ENCODE measurements around the gene SLC2A9. TPM values are rescaled to one million over a fixed set of nuclear protein-coding genes. Genes with fewer than 3 reads are reported as not detected.

The SLC2A9 gene
- total and polyA plus RNA-seq, 2 of the 4 experiments (the other 2 are of a cell fraction) = 0.72 to 2.1 TPM

- Histone ChIP-seq H4K20me1 (ENCODE audit: insufficient read depth, low read length) (no peaks in the 10 kb centered on the region), H3K14ac (replicated peaks; ENCODE audit: low read depth, low read length) (no peak overlapping the region), H3K36me3 (ENCODE audit: control insufficient read depth, insufficient read depth, low read length) (no peaks in the 10 kb centered on the region), H3K27ac (ENCODE audit: insufficient read depth, low read length) (no peak overlapping the region), H2AFZ (replicated peaks; ENCODE audit: low read length, poor library complexity) (no peak overlapping the region), H3K9ac (ENCODE audit: low read depth, low read length) (no peak overlapping the region), H3K23ac (ENCODE audit: low read depth, low read length) (no peak overlapping the region), H2AK5ac (ENCODE audit: low read depth, low read length) (no peak overlapping the region), H4K5ac (ENCODE audit: low read depth, low read length) (no peak overlapping the region), H2BK15ac (ENCODE audit: low read depth, low read length) (no peak overlapping the region), H2AK9ac (replicated peaks; ENCODE audit: low read depth, low read length, poor library complexity) (no peak overlapping the region), H3K4me2 (ENCODE audit: low read depth, low read length) (no peak overlapping the region), H3K27me3 (ENCODE audit: control insufficient read depth, insufficient read depth, low read length) (no peaks in the 10 kb centered on the region), H2BK120ac (ENCODE audit: low read depth, low read length) (no peak overlapping the region), H3K79me1 (ENCODE audit: low read depth in 1 of 2, low read length in 2 of 2) (no peaks in the 10 kb centered on the region), H3K9me3 (ENCODE audit: control insufficient read depth, insufficient read depth, low read length) (no peaks in the 10 kb centered on the region), H4K8ac (ENCODE audit: low read depth in 2 of 2, low read length in 2 of 2) (no peak overlapping the region), H3K18ac (ENCODE audit: low read depth, low read length) (no peak overlapping the region), H3K4me1 (ENCODE audit: control insufficient read depth, insufficient read depth, low read length) (no peaks in the 10 kb centered on the region), H3K56ac (ENCODE audit: extremely low read depth, insufficient read depth, low read length) (no peak overlapping the region), H4K91ac (ENCODE audit: insufficient read depth, low read depth, low read length) (no peak overlapping the region), H3K9me1 (ENCODE audit: insufficient read depth, low read length) (no peaks in the 10 kb centered on the region), H3K4me3 (ENCODE audit: insufficient read depth, low read depth, low read length) (no peak overlapping the region), H2BK20ac (ENCODE audit: low read depth, low read length) (no peak overlapping the region), H2BK5ac (ENCODE audit: low read depth, low read length, poor library complexity, severe bottlenecking) (no peak overlapping the region), H3K4ac (ENCODE audit: low read depth, low read length) (no peak overlapping the region)
- dilution Hi-C loops (cut with HindIII; ENCODE audit: low sequenced_read_pairs, unreplicated experiment) = no loop called here
- intact Hi-C loops (cut with micrococcal nuclease) = no loop called here
- TF ChIP-seq MXI1 (IDR thresholded peaks at IDR 0.05; ENCODE audit: borderline replicate concordance, low read depth, low read length) (no peak), FOS (IDR thresholded peaks at IDR 0.05; ENCODE audit: low read depth, low read length) (no peak), POLR2A (IDR thresholded peaks at IDR 0.05; ENCODE audit: low read depth, low read length) (no peak), ELK1 (IDR thresholded peaks at IDR 0.05; ENCODE audit: borderline replicate concordance, low read depth, low read length) (no peak), MAZ (IDR thresholded peaks at IDR 0.05; ENCODE audit: borderline replicate concordance, low read depth, low read length) (no peak), NFE2L2 (IDR thresholded peaks at IDR 0.05; ENCODE audit: low read depth, low read length) (no peak)
- ATAC-seq (ENCODE audit: low read depth) (no peak), DNase-seq (no peak)
- BruUV-seq (replicated peaks) = no TSS peak
- ChIA-PET POLR2A (ENCODE audit: unreplicated experiment) (no interaction called here), CTCF (no interaction called here)
- no CpG with 5 or more reads among the region's 3 CpGs for WGBS, 2 experiments (ENCODE audit: extremely low coverage in 2 of 2, insufficient read length in 1 of 2)
- in situ Hi-C loops (cut with MboI; ENCODE audit: low sequenced_read_pairs) = no loop called here
These were observed 196.2 kb downstream of the SLC2A9 start for GRCh38 chr4:9825049-9825448.
